Adipocyte (in vitro differentiated cells): ENCODE data around the gene PRRX1.

ENCODE experiments used
- DNase-seq: peaks from one replicate; pipeline ENCODE4 v3.0.0-alpha.2; 2015; ENCODE audit warnings: low read depth
- H3K27me3 ChIP-seq: replicated peaks from 2 replicates; pipeline ENCODE4 v1.7.0; 2013; ENCODE audit warnings: mild to moderate bottlenecking, low read length, moderate library complexity; ENCODE audit not compliant: control insufficient read depth, insufficient read depth
- H3K36me3 ChIP-seq: 2 replicates; pipeline ENCODE4 v1.7.0; 2013; ENCODE audit warnings: low read length, mild to moderate bottlenecking, moderate library complexity; ENCODE audit not compliant: control insufficient read depth, insufficient read depth, severe bottlenecking
- H3K4me1 ChIP-seq: 2 replicates; pipeline ENCODE4 v1.7.0; 2013; ENCODE audit warnings: mild to moderate bottlenecking, low read length, moderate library complexity; ENCODE audit not compliant: control insufficient read depth, insufficient read depth
- H3K4me3 ChIP-seq: 2 replicates; pipeline ENCODE4 v1.7.0; 2013; ENCODE audit warnings: mild to moderate bottlenecking, low read length, moderate library complexity
- H3K9ac ChIP-seq: 2 replicates; pipeline ENCODE4 v1.7.0; 2013; ENCODE audit warnings: mild to moderate bottlenecking, low read length, moderate library complexity
- H3K9me3 ChIP-seq: 2 replicates; pipeline ENCODE4 v1.7.0; 2013; ENCODE audit warnings: mild to moderate bottlenecking, low read length, moderate library complexity; ENCODE audit not compliant: control insufficient read depth

Gene PRRX1

GRCh38 chr1:170657275-170657853 is 6.6 kb upstream of the PRRX1 start:
- H3K4me3 ChIP-seq = no peak overlapping the region
- no peaks in the 10 kb centered on the region for H3K36me3 ChIP-seq
- peaks cover 12% of the 10 kb centered on the region for H3K4me1 ChIP-seq
- H3K27me3 ChIP-seq = no peaks in the 10 kb centered on the region
- no peak for DNase-seq
- no peak overlapping the region for H3K9ac ChIP-seq
- H3K9me3 ChIP-seq = no peaks in the 10 kb centered on the region

DNA sequence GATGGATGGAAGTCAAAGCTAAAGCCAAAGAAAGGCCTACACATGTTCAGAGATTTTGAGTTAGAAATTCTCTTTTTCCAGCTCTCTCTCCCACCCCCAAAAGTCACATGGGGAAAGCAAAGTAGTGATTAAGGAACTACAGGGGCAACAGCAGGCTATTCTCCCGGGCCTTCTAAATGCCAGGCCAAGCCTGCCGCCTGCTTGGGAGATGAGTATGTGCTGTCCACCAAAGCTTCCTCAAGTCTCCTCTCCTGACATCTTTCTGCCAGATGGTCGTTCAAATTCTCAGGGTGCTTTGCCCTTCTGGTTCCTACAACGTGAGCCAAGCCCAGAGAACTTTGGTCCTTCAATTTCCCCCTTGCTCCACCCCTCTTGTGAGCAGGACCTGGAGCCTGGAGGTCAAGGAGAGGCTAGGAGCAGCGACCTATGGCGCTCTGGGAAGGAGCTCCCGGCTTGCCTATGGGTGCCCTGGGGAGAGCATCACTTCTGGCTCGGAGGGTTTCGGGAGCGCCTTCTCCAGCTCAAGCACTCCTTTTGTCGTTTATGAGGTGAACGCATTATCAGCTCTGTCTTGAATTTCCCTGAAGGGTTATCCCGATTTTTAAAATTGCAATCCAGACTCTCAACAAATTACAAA is 4.4 kb upstream of the PRRX1 start:
- no peaks in the 10 kb centered on the region for H3K36me3 ChIP-seq
- H3K27me3 ChIP-seq = no peaks in the 10 kb centered on the region
- H3K4me3 ChIP-seq = no peak overlapping the region
- H3K4me1 ChIP-seq = peaks cover 16% of the 10 kb centered on the region
- DNase-seq = peak; percentile 76
- H3K9me3 ChIP-seq = no peaks in the 10 kb centered on the region
- no peak overlapping the region for H3K9ac ChIP-seq

DNA sequence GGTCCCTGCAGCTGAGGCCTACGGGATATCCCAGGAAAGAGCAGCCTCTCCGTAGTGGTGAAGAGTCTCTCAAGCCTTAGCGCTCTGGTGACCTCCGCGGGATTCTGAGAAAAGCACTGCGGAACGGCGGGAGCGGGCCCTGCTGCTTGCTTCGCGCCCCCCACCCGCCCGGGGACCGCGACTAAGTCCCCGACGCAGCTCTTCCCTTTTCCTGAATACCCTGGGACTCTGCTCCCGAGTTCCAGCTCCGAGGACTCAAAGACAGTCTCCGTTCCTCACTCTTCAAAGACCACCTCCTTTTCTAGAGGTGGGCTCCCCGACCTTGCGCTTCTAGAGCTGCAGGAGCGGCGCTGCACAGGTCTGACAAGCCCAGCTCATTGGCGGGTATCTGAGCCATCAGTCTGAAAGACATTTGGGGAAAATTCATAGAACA is 3.6 kb upstream of the PRRX1 start:
- peak; percentile 77 for DNase-seq
- H3K4me3 ChIP-seq = no peak overlapping the region

DNA sequence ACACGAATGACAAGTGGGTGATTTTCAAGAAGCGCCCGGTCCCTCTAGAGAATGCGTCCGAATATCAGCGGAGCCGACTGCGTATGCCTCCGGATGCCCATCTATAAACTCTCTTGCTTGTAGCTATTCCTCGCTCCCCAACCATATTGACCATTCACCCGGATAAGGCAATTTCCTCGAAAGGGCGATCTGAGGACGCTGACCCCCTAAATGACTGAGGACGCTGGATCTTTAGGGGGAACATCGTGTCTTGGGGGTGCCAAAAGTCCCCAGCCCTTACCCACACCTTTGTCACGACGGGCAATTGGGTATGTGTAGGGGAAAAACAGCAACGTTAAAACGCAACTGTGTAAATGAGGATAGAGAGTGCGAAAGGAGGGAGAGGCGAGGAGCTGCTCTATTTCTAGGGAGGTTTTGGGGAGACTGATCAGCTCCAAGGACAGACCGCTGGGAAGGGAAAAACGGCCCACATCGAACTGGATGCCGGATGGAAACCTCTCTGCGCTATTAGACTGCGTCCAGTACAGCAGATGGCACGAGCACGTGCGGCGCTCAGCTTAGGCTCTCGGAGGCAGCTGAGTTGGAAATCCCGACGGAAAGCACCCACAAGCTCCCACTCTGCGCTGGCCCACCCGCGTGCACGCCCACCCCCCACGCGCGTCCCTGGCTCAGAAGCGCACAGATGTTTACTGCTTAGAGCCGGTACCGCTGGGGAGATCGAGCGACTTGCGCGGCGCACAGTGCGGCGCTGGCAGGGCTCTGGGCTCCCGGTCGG is 2.9 kb upstream of the PRRX1 start:
- Histone ChIP-seq H3K4me3 (peak overlapping the region; percentile 90), H3K9me3 (no peaks in the 10 kb centered on the region), H3K36me3 (no peaks in the 10 kb centered on the region), H3K9ac (peak overlapping the region; percentile 61), H3K27me3 (no peaks in the 10 kb centered on the region), H3K4me1 (peaks cover 16% of the 10 kb centered on the region)
- DNase-seq = peak; percentile 81

More for the DNA sequence above, 3.6 kb upstream of the PRRX1 start:
- Histone ChIP-seq H3K27me3 (no peaks in the 10 kb centered on the region), H3K9ac (no peak overlapping the region), H3K4me1 (peaks cover 16% of the 10 kb centered on the region), H3K9me3 (no peaks in the 10 kb centered on the region), H3K36me3 (no peaks in the 10 kb centered on the region)

DNA sequence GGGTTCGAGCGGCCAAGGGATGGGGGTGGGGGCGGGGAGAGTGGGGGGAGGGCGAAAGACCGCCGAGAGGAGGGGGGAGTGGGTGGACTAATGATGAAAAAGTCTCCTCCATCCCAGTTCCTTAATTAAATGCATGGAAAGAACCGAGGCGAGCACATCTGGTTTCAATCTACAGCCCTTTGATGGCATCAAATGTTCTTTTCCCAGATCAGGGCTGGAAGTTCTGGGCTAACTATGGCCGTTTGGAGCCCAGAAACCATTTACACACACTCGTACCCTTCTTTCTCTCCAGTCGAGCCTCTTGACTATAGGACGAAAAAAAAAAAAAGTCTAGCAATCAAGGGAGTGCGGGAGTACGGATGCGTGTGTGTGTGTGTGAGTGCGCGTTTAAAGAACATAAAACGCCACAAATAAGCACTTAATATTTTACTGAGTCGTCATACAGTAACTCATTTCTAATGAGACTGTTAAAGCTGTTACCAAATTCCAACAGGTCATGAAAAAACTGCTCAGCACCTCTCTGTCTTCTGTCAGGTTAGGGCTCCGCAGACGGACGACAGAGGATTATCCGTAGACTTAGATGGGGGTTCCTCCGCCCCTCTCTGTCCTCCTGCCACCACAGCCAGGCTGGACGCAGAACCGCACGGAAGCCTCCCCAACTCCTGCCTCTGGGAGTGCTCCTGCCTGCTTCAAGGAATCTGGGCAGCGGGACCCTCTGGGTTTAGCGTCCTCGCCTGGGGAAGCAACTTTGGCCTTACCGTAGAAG is 2.1 kb upstream of the PRRX1 start:
- no peaks in the 10 kb centered on the region for H3K36me3 ChIP-seq
- H3K9me3 ChIP-seq = no peaks in the 10 kb centered on the region
- DNase-seq = peak; percentile 83
- H3K9ac ChIP-seq = peak overlapping the region; percentile 99
- H3K27me3 ChIP-seq = no peaks in the 10 kb centered on the region
- H3K4me1 ChIP-seq = peaks cover 19% of the 10 kb centered on the region
- peak overlapping the region; percentile 90 for H3K4me3 ChIP-seq

- Histone ChIP-seq H3K4me3 (peak overlapping the region; percentile 90), H3K9ac (peak overlapping the region; percentile 99), H3K36me3 (no peaks in the 10 kb centered on the region), H3K27me3 (no peaks in the 10 kb centered on the region), H3K9me3 (no peaks in the 10 kb centered on the region), H3K4me1 (peaks cover 27% of the 10 kb centered on the region)
- DNase-seq = peak; percentile 81
These were observed 1.1 kb upstream of the PRRX1 start for GRCh38 chr1:170662561-170663403.

- Histone ChIP-seq H3K9me3 (no peaks in the 10 kb centered on the region), H3K4me3 (peak overlapping the region; percentile 90), H3K27me3 (no peaks in the 10 kb centered on the region), H3K36me3 (no peaks in the 10 kb centered on the region), H3K4me1 (peaks cover 31% of the 10 kb centered on the region), H3K9ac (peak overlapping the region; percentile 99)
- peak; percentile 52 for DNase-seq
These were observed 383 bp upstream of the PRRX1 start for GRCh38 chr1:170663404-170664092.

DNA sequence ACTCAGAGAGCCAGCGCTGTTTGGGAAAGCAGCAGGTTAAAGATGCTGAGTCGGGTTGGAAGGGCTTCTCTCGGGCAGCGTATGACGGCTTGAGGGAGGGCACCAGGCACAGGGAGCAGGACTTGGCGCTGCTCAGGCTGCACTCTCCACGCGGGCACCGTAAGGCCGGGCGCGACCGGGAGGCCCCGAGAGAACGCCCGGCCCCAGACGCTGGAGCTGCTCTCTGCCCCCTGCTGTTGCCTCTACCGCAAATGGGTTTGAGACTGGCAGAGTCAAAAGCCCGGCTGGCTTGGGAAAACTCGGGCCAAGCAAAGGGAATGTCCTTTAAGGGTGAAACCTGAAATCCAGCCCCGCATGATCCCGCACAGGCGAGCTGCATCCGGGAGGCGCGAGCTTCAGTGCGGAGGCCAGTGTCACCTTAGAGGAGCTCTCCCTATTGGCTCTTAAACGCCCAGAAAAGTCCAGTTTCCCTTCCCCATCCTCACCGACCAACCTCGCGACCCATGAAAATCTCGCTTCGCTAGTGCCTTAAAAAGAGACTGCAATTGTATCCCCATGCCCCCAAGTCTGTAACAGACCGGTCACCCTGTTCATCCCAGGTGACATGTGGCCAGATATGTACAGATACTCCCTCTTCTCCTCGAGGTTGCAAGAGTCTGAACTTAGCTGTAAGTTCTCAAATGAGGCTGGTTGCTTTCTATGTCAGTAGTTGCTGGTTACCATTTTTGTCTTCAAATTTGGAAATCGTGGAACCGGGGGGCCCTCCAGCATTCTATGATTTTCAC is 1.1 kb downstream of the PRRX1 start:
- Histone ChIP-seq H3K27me3 (no peaks in the 10 kb centered on the region), H3K9ac (peak overlapping the region; percentile 99), H3K4me3 (peak overlapping the region; percentile 90), H3K36me3 (no peaks in the 10 kb centered on the region), H3K9me3 (no peaks in the 10 kb centered on the region), H3K4me1 (peaks cover 43% of the 10 kb centered on the region)
- peak; percentile 58 for DNase-seq

GRCh38 chr1:170665629-170666028 is 1.7 kb downstream of the PRRX1 start:
- Histone ChIP-seq H3K4me3 (peak overlapping the region; percentile 90), H3K27me3 (no peaks in the 10 kb centered on the region), H3K9me3 (no peaks in the 10 kb centered on the region), H3K9ac (peak overlapping the region; percentile 99), H3K4me1 (peaks cover 49% of the 10 kb centered on the region), H3K36me3 (no peaks in the 10 kb centered on the region)
- peak; percentile 40 for DNase-seq
